NCI-H187 (cell line): Measurements from ENCODE around the gene POR.

Experiments used
- DNase-seq, 2 experiments: peaks; one replicate each; lab custom pipeline; 2025; lab: John Stamatoyannopoulos, UW

POR gene

GRCh38 chr7:75979759-75980429, 64.9 kb downstream of the POR start:
- DNase-seq, result no peak

- no peak for DNase-seq
Measured at GRCh38 chr7:75980430-75981202, 65.7 kb downstream of the POR start.

GRCh38 chr7:75981203-75981452, 66.2 kb downstream of the POR start:
- DNase-seq, result no peak

GRCh38 chr7:75981453-75982305, 66.7 kb downstream of the POR start:
- no peak for DNase-seq

GRCh38 chr7:75982306-75983064, 67.5 kb downstream of the POR start:
- no peak for DNase-seq

GRCh38 chr7:75983471-75984129, 68.6 kb downstream of the POR start:
- no peak for DNase-seq

- no peak for DNase-seq
Measured at GRCh38 chr7:75984130-75985008, 69.4 kb downstream of the POR start.

GRCh38 chr7:75985009-75985517, 70.1 kb downstream of the POR start:
- no peak for DNase-seq

GRCh38 chr7:75985518-75986146, 70.7 kb downstream of the POR start:
- no peak for DNase-seq

GRCh38 chr7:75986147-75986781, 71.3 kb downstream of the POR start:
- no peak for DNase-seq

- no peak for DNase-seq
Measured at GRCh38 chr7:75987026-75987804, 72.3 kb downstream of the POR start.

GRCh38 chr7:75987805-75988567, 73.0 kb downstream of the POR start:
- DNase-seq, result no peak

GRCh38 chr7:75988568-75989499, 73.9 kb downstream of the POR start:
- DNase-seq, result no peak

- no peak for DNase-seq
Measured at GRCh38 chr7:75989500-75990388, 74.8 kb downstream of the POR start.

- DNase-seq, result no peak
Measured at GRCh38 chr7:75991531-75992082, 76.7 kb downstream of the POR start.
